Endometrium (tissue), 2 donors: Measurements from ENCODE around the gene BIRC5.
"Not testable (repeated sequence)": the region's sequence is repeated elsewhere in the genome, so short reads cannot be mapped to it uniquely, and the experiment has no call there.

Experiments used
- FAIRE-seq: peaks from 2 replicates; lab custom pipeline; 2012; peaks lifted over from hg19 to GRCh38; lab: Jason Lieb, UNC
- donor health status: control.
- donor health status: control.

BIRC5 gene

DNA sequence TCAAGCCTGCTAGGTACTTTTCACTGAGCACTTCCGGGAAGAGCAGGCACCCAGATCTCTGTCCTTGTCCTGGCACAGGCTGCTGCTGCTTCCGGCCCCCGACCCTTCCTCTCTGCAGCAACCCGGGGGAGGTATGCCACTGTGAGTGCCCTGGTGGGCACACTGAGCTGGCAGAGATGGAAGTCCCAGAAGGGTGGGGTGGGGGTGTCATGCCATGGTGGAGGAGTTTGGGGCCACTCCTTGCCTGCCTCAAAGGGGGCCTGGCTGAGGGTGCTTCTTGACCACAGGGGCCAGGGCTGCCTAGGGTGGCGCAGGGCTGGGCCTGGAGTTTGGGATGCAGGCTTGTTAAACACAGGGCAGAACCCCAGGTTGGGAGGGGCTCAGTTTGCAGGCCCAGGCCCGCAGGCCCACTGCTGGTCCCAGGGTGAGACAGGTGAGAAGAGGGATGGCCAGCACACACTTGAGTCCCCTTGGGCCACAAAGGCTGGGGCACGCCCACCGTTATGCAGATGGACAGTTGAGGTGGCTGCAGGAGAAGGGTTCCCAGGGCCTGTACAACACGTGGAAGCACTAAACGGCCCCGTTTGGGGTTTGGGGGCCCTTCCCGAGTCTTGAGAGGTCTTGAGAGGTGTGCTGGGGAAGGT, 26.1 kb downstream of the BIRC5 start:
- no peak for FAIRE-seq

DNA sequence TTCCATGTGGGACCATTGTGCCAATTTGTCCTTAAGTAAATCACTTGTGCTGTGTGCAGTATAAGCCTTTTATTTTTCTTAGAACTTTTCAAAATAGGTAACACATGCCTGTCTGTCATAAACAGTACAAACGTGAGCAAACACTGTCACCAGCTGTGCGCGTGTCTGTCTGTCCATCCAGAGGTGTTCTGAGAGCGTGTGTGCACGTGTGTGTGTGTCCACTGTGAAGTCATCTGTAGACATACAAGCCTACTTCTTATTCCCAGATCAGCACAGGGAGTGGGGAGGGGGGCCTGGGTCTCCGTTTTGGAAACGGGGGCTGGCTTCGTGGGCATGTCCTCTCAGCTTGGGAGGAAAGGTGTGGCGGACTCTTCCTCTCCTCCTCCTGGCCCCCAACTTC, 26.8 kb downstream of the BIRC5 start:
- FAIRE-seq: no peak

GRCh38 chr17:78241277-78242023, 27.4 kb downstream of the BIRC5 start:
- FAIRE-seq: no peak

DNA sequence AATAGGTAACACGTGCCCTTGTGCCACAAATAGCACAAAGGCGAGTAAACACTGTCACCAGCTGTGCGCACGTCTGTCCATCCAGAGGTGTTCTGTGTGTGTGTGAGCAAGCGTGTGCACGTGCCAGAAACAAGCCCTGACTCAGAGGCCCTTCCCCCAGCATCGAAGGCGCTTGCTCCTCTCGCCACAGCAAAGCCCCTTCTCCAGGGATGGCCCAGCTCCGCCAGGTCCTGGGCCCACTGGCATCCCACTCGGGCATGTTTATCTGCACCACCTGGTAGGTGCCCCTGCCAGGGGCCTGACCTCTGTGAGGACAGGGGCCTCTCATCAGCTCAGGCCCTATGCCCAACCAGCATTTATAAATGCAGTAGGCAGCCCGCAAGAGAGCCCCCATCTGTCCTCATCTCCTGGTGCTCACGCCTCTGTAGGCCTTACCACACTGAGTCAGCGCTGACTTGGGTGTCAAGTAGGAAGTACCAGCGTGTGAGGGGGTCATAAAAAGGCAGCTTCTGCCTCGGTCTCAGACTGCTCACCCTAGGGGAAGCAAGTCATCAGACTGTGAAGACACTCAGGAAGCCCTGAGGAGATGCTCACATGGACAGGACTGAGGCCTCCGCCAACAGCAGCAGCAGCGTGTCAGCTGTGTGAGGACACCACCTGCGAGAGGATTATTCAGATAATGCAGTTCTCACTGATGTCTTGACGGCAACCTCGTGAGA, 28.1 kb downstream of the BIRC5 start:
- no peak for FAIRE-seq

- no peak for FAIRE-seq
These were observed 33.3 kb downstream of the BIRC5 start for GRCh38 chr17:78247304-78247703.

- no peak for FAIRE-seq
These were observed 34.2 kb downstream of the BIRC5 start for GRCh38 chr17:78248051-78248914.

- no peak for FAIRE-seq
These were observed 35.2 kb downstream of the BIRC5 start for GRCh38 chr17:78249074-78249817.

DNA sequence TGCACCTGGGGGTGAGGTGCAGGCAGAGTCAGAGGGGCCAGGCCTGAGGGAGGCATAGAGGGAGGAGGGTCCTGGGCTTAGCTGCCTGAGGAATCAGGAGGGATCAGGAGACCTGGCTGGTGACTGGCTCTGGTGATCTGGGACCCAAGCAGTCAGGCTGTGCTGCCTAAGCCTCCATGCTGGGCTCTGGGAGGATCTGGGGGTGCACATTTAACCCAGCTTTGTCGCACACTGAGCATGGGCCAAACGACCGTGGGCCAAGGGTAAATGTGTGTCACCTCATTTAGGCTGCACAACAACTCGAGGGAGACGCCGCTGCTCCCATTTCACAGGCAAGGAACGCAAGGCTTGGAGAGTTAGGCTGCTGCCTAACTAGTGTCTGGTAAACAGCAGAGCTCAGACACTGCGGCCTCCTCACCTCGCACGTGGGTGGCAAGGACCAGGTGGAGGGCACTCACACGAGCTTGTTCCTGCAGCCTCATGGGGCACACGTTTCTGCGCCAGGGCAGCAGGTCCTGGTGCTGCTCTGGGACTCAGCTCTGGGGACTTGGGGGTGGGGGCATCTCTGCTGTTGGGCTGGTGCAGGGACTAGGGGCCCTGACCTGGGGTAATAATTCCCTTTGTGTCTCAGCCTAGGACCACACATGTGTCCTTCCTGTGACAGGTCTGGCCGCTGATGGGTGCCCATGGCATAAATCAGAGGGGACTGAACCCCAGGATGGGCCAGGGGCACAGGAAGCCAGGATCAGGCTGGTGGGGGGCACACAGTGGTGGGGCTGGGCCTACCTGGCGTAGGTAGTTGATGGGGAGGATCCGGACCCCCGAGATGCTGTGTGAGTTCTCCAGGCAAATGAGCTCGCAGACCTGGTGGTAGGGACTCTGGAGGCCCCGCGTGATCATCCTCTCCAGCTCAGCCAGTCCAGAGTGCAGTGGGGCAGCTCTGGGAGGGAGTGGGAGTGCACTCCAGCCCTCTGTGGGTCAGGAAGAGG, 36.1 kb downstream of the BIRC5 start:
- no peak for FAIRE-seq

DNA sequence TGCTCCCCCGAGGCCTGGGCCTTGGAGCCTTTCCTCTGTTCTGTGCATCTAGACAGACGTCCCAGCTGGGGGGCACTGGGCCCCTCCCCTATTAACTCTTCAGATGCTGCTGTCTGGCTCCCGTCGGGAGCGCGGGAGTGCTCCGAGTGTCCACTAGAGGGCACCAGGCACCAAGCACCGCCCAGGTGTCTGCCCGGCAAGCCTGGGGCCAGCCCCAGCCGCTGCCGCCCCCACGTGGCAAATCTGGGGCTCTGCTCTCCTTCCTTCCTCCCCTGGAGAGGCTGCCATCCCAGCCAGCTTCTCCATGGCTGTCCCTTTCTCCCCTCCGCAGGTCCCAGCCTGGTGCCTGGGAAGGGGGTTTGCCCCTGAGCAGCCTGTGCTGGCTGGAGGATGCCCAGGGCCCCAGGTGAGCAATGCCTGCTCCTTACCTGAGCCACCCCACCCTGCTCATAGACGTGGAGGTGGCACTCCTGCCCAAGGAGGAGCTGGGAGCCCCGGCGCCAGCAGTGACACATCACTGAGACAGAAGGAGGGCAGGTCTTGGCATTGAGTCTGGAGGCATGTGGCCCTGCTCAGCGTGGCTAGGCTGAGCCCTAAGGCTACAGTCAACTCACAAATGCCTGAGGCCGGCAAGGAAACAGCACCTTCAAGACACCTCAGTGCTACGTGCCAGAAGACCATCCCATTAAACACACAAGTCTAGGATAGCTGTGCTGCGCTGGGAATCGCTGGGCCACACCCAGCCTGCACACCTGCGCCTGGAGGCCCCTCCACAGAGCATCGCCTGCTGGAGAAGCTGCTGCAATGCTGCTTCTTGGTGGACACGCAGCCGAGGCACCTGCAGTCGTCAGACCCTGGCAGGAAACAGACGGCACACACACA, 37.1 kb downstream of the BIRC5 start:
- no peak for FAIRE-seq

GRCh38 chr17:78251773-78252103, 37.7 kb downstream of the BIRC5 start:
- FAIRE-seq: no peak

- no peak for FAIRE-seq
These were observed 38.1 kb downstream of the BIRC5 start for GRCh38 chr17:78252111-78252634.

DNA sequence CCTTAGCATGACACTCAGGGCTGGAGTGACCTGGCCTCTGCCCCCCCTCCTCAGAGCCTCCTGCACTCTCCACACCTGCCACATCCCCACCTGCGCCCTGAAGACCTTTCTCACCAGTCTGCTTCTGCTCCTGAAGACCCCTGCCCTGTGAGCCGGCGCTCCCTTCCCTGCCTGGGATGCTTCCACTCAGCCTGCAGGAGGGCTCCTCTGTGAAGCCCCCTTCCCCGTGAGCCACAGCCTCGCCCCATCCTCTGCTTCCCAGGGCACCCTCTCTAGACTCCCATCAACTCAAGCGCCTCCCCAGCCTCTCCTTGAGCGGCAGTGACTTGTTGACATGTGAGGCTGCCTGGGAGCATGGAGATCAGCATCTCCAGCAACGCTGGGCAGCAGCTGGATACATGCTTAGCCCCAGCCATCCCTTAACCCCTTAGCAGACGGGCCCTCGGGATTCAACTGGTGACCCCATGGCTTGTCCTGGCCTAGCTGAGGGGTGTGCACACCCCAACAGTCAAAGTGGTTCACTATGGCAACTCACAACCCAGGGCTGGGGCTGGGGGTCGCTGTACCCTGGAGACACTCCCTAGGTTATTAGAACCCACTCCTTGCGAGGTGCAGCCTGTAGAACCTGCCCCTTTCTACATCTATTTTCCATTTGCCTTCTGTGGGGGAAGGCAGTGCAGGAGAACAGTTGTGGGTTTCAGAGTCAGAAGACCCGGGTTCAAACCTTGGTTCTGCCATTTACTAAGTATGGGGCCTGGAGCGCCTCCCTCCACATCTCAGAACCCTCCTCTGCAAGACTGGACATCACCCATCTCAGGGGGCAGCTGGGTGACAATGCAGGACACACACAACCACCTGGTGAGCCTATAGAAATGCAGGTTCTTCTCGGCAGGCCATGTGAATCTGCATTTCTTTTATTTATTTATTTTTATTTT, 38.9 kb downstream of the BIRC5 start:
- FAIRE-seq: no peak

- FAIRE-seq: not testable (repeated sequence)
These were observed 39.5 kb downstream of the BIRC5 start for GRCh38 chr17:78253636-78253945.

DNA sequence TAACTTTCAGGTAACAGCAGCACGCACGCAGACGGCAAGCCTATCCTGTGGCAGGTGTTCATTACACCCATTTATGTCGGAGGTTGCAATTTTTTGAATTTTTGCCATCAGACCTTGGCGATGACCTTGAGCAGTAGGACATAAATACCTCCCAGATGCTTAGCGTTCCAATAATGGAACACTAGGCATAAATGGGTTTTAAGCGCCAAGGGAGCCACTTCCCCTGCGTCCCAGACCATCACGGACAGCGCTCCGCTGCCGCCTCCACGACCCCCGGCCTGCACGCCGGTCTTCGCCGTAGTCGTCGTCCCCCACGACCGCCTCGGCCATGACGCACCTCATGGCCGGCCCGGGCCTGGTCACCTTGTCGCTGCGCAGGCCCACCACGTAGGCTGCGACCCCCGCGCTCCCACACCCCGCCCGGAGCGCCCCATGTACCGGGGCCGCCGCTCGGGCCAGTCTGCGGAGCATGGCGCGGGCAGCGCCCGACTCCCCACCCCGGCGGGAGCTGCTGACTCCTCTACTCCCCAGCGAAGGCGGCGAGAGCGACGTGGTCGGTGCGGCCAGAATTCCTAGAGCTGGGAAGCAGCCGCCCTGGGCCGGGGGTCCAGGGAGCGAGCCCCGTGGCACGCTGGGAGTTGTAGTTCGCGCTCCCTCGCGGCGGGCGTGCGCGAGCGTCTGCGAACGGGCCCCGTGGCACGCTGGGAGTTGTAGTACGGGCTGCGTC, 40.1 kb downstream of the BIRC5 start:
- FAIRE-seq: no peak

GRCh38 chr17:78255029-78255656, 41.1 kb downstream of the BIRC5 start:
- no peak for FAIRE-seq

DNA sequence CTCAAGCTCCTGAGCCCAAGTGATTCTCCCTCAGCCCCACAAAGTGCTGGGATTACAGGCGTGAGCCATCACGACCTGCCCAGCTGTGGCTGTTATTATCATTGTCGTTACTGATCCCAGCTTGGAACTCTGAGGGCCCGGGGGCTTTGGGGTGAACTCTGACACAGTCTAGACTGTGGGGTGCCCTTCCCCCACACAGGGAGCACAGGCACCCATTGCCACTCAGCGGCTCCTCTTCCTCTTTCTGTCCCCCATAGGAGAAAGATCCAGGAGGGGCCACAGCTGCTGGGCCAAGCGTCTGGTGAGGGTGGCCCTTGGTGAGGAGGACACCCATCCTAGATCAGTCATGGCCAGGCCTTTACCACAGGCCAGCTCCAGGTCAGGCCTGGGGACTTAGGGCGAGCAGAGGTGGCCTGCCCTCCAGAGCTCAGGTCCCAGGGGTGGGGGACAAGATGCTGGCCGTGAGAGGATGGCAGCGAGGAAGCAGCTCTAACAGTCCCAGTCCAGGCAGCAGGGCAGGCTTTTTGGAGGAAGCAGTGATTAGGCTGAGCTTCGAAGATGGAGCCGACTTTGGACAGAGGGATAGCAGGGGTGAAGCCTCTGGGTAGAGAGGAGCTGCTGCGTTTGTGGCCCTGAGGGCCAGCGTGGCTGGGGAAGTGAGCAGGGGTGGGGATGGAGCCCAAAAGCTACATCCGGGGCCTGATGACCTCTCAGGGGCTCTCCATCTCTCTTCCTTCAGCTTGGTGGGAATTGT, 42.1 kb downstream of the BIRC5 start:
- FAIRE-seq: no peak
